H1 (cell line): ENCODE results near the gene HEXIM1. TPM values are rescaled to one million over a fixed set of nuclear protein-coding genes. Genes with fewer than 3 reads are reported as not detected.

ENCODE experiments used
- CBX8 ChIP-seq: fragments of 300-800, 300-1000 bp; sonication (generic); IDR thresholded peaks from 2 replicates; pipeline ENCODE4 v1.7.1; 2016; ENCODE audit warnings: low read depth, low read length, borderline replicate concordance
- NRF1 ChIP-seq: IDR thresholded peaks from 2 replicates; pipeline ENCODE4 v1.6.1; 2011; ENCODE audit warnings: mild to moderate bottlenecking, low read depth, low read length, improper control_type of control experiment
- RFX5 ChIP-seq: IDR thresholded peaks from 2 replicates; pipeline ENCODE4 v1.6.1; 2011; ENCODE audit warnings: low read depth, low read length, improper control_type of control experiment, borderline replicate concordance
- TCF12 ChIP-seq: IDR thresholded peaks from 2 replicates; pipeline ENCODE4 v1.6.1; 2011; ENCODE audit warnings: low read depth, mild to moderate bottlenecking, low read length
- TEAD4 ChIP-seq: IDR thresholded peaks from 2 replicates; pipeline ENCODE4 v1.6.1; 2012; ENCODE audit warnings: low read depth, low read length, inconsistent platforms, mixed read lengths
- YY1 ChIP-seq: IDR thresholded peaks from 2 replicates; pipeline ENCODE4 v1.6.1; 2011; ENCODE audit warnings: low read depth, mild to moderate bottlenecking, low read length
- ZNF274 ChIP-seq: IDR thresholded peaks from 2 replicates; pipeline ENCODE4 v1.7.0; 2012; ENCODE audit warnings: low read length, borderline replicate concordance; ENCODE audit errors: extremely low read depth
- polyA plus RNA-seq, 7 experiments: library from polyadenylated mRNA; depleted of rRNA in 3 of 7; stranded (reverse) in 5 of 7; unstranded in 2 of 7; fragments of >200 nt in 5 of 7; fragments of 200-250 nt in 2 of 7; gene quantifications; 1 replicate in 5 of 7; 2 replicates in 1 of 7; 4 replicates in 1 of 7; pipeline versions ENCODE4 v1.2.1 to v1.2.3, GENCODE V29; 2011 to 2013; ENCODE audit warnings: missing spikeins in 2 of 7, mixed read lengths in 2 of 7
- total RNA-seq: library from RNA; stranded (reverse); fragmentation: NEBNext Ultra II Directional; extraction: Animal tissue kit (Norgen Biotek cat#: 25700); gene quantifications from 2 replicates; pipeline ENCODE4 v1.2.1, GENCODE V29; 2021

HEXIM1 gene
- total and polyA plus RNA-seq, 2 of the 8 experiments (the other 6 are each of a cell fraction or from before 2014, with no cell fraction given): 9.1 to 38.3 TPM

DNA sequence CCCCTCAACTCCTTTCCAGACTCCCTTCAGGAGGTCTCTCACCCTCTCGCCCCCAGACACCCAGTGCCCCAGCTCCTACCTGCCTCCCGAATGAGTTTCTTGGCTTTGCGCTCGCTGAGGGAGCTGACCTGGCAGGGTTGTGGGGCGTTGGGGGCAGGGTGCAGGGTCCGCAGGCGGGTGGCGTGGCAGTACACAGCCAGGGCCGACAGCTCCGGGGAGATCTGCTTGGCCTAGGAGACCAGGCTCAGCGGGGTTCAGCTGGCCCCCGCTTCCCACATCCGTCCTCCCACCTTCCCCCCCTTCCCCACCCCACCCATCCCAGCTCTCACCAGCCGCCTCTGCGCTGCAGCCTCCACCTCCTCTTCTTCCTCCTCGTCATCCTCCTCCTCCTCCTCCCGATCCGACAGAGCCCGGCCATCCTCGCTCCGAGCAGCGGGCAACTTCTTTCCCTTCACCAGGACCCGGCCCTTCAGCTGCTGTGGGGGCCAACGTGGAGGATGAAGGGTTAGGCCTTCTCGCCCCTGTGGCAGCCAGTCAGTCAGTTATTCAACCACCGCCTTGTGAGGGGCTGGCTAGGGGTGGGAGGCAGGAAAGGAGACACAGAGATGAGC, 33.2 kb upstream of the HEXIM1 start (continued):
- TF ChIP-seq RFX5: no peak
- TF ChIP-seq CBX8: no peak
- TF ChIP-seq ZNF274: no peak
- TF ChIP-seq YY1: no peak
- no peak for TF ChIP-seq TCF12
- no peak for TF ChIP-seq TEAD4
- TF ChIP-seq NRF1: no peak
